Measurements from ENCODE around the gene DLG5. TPM values are rescaled to one million over a fixed set of nuclear protein-coding genes. Genes with fewer than 3 reads are reported as not detected.

Gene DLG5
- total and polyA plus RNA-seq, 10 of the 15 experiments (the other 5 are each of a cell fraction or from before 2014, with no cell fraction given): 0.18 to 6.6 (median 2.7) TPM

- TF ChIP-seq RELA (IDR thresholded peaks at IDR 0.05; ENCODE audit: borderline replicate concordance, partially characterized antibody) (no peak), MTA2 (IDR thresholded peaks at IDR 0.05; ENCODE audit: low read depth) (no peak), ZNF24 (IDR thresholded peaks at IDR 0.05) (no peak), USF1 (IDR thresholded peaks at IDR 0.05; ENCODE audit: borderline replicate concordance, extremely low read length, insufficient read depth, low read depth, low read length) (no peak), ZNF622 (IDR thresholded peaks at IDR 0.05) (no peak), SRF (IDR thresholded peaks at IDR 0.05; ENCODE audit: low read depth in 2 of 2, low read length in 2 of 2) (no peak), NFYA (IDR thresholded peaks at IDR 0.05; ENCODE audit: borderline replicate concordance, low read depth, low read length) (no peak)
Measured at GRCh38 chr10:77925410-77925794, 1.2 kb downstream of the DLG5 start (continued).

DNA sequence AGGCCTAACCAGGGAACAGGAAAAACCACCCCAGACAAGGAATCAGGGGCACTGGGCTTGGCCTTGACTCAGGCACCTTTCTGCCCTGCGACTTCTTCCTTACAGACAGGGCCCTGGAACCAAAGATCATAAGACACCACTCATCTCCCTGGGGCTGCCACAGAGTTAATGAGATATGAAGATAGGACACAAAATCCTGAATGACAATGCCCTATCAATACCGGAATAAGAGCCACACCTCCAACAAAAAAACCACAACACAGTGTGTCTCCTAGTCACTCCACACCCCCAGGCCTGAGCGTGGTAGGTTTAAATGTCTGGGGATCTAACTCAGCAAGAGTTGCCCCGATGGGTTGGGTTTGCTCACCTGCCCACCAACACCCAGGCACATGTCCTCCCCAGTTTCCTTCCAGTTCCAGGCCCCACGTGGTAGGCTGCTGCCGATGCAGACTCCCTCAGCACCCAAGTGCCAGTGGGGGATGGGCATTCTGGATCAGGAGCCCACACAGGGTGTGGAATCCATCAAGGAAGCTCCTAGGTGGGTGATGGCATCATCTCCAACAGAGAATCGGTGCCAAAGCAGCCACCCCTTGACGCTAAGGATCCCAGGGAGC lies 3.9 kb downstream of the DLG5 start:
- H3K79me2 ChIP-seq (ENCODE audit: control insufficient read depth, insufficient read depth, low read length): no peaks in the 10 kb centered on the region; the same call in none of the 2 replicates
- BruUV-seq (replicated peaks): no TSS peak
- DNase-seq (ENCODE audit: low read depth, low spot score) (no peak), FAIRE-seq (no peak), ATAC-seq (no peak)
- H3K4me2 ChIP-seq (ENCODE audit: control insufficient read depth, insufficient read depth): no peak overlapping the region
- peaks cover 4 to 7% of the 10 kb centered on the region in 2 experiments for H3K27me3 ChIP-seq (replicated peaks in 1 of 2; ENCODE audit: control insufficient read depth in 2 of 2, insufficient read depth in 2 of 2, low read length in 1 of 2)
- H3K4me3 ChIP-seq: no peak overlapping the region
- no peaks in the 10 kb centered on the region for H4K20me1 ChIP-seq (ENCODE audit: control insufficient read depth, insufficient read depth)
- ChIA-PET CTCF (no interaction called here), POLR2A (no interaction called here), RAD21 (ENCODE audit: unreplicated experiment) (no interaction called here), SMC1A (ENCODE audit: uncharacterized antibody, unreplicated experiment) (no interaction called here)
- TF ChIP-seq NR2C1 (IDR thresholded peaks at IDR 0.05): no peak
- TF ChIP-seq CHD2 (IDR thresholded peaks at IDR 0.05; ENCODE audit: borderline replicate concordance, low read depth, low read length): no peak
- TF ChIP-seq ZNF384 (IDR thresholded peaks at IDR 0.05; ENCODE audit: borderline replicate concordance, low read depth, low read length): no peak
- TF ChIP-seq BMI1 (IDR thresholded peaks at IDR 0.05; ENCODE audit: borderline replicate concordance): no peak
- no peak for TF ChIP-seq ZSCAN29 (IDR thresholded peaks at IDR 0.05)
- TF ChIP-seq RFX5 (IDR thresholded peaks at IDR 0.05; ENCODE audit: low read depth, low read length): no peak
- no peak for TF ChIP-seq HCFC1 (IDR thresholded peaks at IDR 0.05; ENCODE audit: low read length)
- no peak for TF ChIP-seq ZNF622 (IDR thresholded peaks at IDR 0.05)
- no peak for TF ChIP-seq KAT2A (conservative IDR thresholded peaks at IDR 0.05; ENCODE audit: control insufficient read depth, low read depth, low read length)
- no peak for TF ChIP-seq ZBTB11 (CRISPR knock-in tag; IDR thresholded peaks at IDR 0.05)
- H3K4me1 ChIP-seq (ENCODE audit: control insufficient read depth, insufficient read depth, low read length): peaks cover 12% of the 10 kb centered on the region
- WGBS (ENCODE audit: insufficient coverage, insufficient replicate concordance, low lambda C conversion rate, missing lambda C conversion rate): 61% methylated on average over 8 of the region's 8 CpGs
- in situ Hi-C loops (cut with MboI) (no loop called here), intact Hi-C loops (cut with micrococcal nuclease; ENCODE audit: unreplicated experiment) (no loop called here)
- no peak overlapping the region for H2AFZ ChIP-seq (ENCODE audit: control insufficient read depth, low read depth, low read length)
- no peaks in the 10 kb centered on the region for H3K36me3 ChIP-seq (ENCODE audit: control insufficient read depth in 2 of 2, insufficient read depth in 2 of 2, low read length in 1 of 2)
- no peak overlapping the region for H3K27ac ChIP-seq (ENCODE audit: control insufficient read depth, insufficient read depth)
- H3K9ac ChIP-seq (ENCODE audit: control insufficient read depth, insufficient read depth, low read length): no peak overlapping the region
- no peaks in the 10 kb centered on the region; the same call in 2 of the 3 replicates for H3K9me3 ChIP-seq (replicated peaks; ENCODE audit: control insufficient read depth, insufficient read depth, low read length)
